Testis (tissue), 3 donors: ENCODE results near the gene RASSF8. TPM values are rescaled to one million over a fixed set of nuclear protein-coding genes. Genes with fewer than 3 reads are reported as not detected.

Experiments
- DNase-seq: peaks from one replicate; pipeline ENCODE4 v3.0.0-alpha.2; 2019
- H3K27ac ChIP-seq, 2 donors: fragments of 200-600 bp; sonication (generic); one replicate each; pipeline ENCODE4 v1.5.1; 2019
- H3K27me3 ChIP-seq: fragments of 200-600 bp; sonication (generic); one replicate; pipeline ENCODE4 v1.5.1; 2019
- H3K36me3 ChIP-seq: fragments of 200-600 bp; sonication (generic); one replicate; pipeline ENCODE4 v1.5.1; 2017; ENCODE audit warnings: low read depth; ENCODE audit errors: missing control alignments
- H3K4me1 ChIP-seq: fragments of 200-600 bp; sonication (generic); one replicate; pipeline ENCODE4 v1.5.1; 2019
- H3K4me3 ChIP-seq, 2 donors: fragments of 200-600 bp; sonication (generic); one replicate each; pipeline ENCODE4 v1.5.1; 2017 to 2019
- H3K9me3 ChIP-seq: fragments of 200-600 bp; sonication (generic); one replicate; pipeline ENCODE4 v1.5.1; 2017
- POLR2A ChIP-seq: fragments of 450-650 bp; IDR thresholded peaks from one replicate; pipeline ENCODE4 v1.6.1; 2017; ENCODE audit warnings: antibody characterized with exemption, mild to moderate bottlenecking, moderate library complexity
- WGBS, 2 donors: methylation state at CpG; one replicate each; pipeline ENCODE4 v1.1.5; 2018; 5-methylcytosine and 5-hydroxymethylcytosine counted together
- intact Hi-C: fragments of 100-400 bp; cut with DNase I; formaldehyde crosslinking; loops from one replicate; pipeline ENCODE4 v1.15.1; 2023; ENCODE audit warnings: low total_unique reads
- polyA plus RNA-seq: library from polyadenylated mRNA; stranded (reverse); fragments of 350-450 nt; fragmentation: Illumina TruSeq; extraction: RNeasy Lipid Tissue Mini Kit (QIAGEN cat#74804); gene quantifications from one replicate; pipeline ENCODE4 v1.2.3, GENCODE V29; 2014; ENCODE audit warnings: low read depth, low replicate concordance; ENCODE audit not compliant: insufficient read depth
- total RNA-seq, 2 donors: library from RNA; depleted of rRNA; stranded (reverse); fragments of >200 nt; gene quantifications; one replicate each; pipeline ENCODE4 v1.2.3, GENCODE V29; 2016
- TF ChIP-seq, protein P1 (sequence below), 3 experiments: fragments of 450-650 bp in 2 of 3; fragments of 200-600 bp in 1 of 3; sonication (generic) in 1 of 3; IDR thresholded peaks; one replicate each; pipeline ENCODE4 v1.5.1; 2016 to 2019; ENCODE audit warnings: antibody characterized with exemption in 3 of 3, mild to moderate bottlenecking in 2 of 3, moderate library complexity in 1 of 3

The RASSF8 gene
- total and polyA plus RNA-seq, 3 donors from 2014 or later, result 71.7 to 93.5 (median 90.0) TPM

DNA sequence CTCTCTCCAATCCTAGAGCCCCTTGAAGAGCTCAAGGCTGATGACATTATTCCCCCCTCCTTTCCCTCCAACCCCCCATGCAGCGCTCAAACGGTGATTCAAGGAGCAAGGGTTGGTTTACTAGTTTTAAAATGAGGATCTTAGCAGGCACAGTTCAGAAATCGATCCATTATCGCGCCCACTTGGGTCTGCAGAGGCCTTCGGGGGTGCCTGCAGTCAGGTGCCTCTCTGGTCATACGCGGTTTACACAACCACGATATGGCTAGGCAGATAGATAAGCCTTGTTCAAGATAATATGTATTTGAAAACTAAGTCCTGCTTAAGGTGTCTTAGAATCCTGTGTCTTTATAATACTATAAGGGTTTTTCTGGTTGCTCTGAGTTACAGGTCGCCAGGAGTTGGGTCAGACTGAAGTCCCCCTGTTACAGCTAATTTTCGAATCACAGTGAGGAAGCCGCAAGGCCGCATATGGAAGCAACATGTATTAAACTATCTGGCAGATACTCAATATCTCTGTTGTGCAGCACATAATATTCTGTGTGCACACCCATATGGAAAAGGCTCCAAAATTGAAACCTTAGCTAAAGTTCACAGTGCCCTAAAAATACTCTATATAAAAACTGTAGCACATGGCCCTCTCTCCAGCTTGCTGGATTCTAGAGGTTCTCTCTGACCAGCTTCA lies 156.4 kb downstream of the RASSF8 start:
- no peak for TF ChIP-seq POLR2A
- Histone ChIP-seq H3K27ac (peak overlapping the region; percentile 92 to 94), H3K27me3 (no peaks in the 10 kb centered on the region), H3K9me3 (no peaks in the 10 kb centered on the region), H3K4me3 (peak overlapping the region; percentile 65 to 77), H3K36me3 (no peaks in the 10 kb centered on the region), H3K4me1 (peaks cover 23% of the 10 kb centered on the region)
- intact Hi-C loops, result no loop called here
- DNase-seq, result no peak
- 9 to 14% methylated on average over 13 of the region's 13 CpGs for WGBS, 2 donors

- no peak overlapping the region for H3K4me3 ChIP-seq
- H3K27ac ChIP-seq, result peak overlapping the region in 1 of 2 donors; percentile 94
- DNase-seq, result no peak
- TF ChIP-seq POLR2A, result no peak
- TF ChIP-seq, protein P1, sequence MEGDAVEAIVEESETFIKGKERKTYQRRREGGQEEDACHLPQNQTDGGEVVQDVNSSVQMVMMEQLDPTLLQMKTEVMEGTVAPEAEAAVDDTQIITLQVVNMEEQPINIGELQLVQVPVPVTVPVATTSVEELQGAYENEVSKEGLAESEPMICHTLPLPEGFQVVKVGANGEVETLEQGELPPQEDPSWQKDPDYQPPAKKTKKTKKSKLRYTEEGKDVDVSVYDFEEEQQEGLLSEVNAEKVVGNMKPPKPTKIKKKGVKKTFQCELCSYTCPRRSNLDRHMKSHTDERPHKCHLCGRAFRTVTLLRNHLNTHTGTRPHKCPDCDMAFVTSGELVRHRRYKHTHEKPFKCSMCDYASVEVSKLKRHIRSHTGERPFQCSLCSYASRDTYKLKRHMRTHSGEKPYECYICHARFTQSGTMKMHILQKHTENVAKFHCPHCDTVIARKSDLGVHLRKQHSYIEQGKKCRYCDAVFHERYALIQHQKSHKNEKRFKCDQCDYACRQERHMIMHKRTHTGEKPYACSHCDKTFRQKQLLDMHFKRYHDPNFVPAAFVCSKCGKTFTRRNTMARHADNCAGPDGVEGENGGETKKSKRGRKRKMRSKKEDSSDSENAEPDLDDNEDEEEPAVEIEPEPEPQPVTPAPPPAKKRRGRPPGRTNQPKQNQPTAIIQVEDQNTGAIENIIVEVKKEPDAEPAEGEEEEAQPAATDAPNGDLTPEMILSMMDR (IDR thresholded peaks at IDR 0.05), result no peak
- intact Hi-C loops, result no loop called here
- 71 to 72% methylated on average over 6 of the region's 6 CpGs for WGBS, 2 donors
- H3K36me3 ChIP-seq, result no peaks in the 10 kb centered on the region
- H3K27me3 ChIP-seq, result no peaks in the 10 kb centered on the region
- H3K9me3 ChIP-seq, result no peaks in the 10 kb centered on the region
- H3K4me1 ChIP-seq, result peaks cover 29% of the 10 kb centered on the region
Measured at GRCh38 chr12:26116829-26117715, 158.6 kb downstream of the RASSF8 start.

DNA sequence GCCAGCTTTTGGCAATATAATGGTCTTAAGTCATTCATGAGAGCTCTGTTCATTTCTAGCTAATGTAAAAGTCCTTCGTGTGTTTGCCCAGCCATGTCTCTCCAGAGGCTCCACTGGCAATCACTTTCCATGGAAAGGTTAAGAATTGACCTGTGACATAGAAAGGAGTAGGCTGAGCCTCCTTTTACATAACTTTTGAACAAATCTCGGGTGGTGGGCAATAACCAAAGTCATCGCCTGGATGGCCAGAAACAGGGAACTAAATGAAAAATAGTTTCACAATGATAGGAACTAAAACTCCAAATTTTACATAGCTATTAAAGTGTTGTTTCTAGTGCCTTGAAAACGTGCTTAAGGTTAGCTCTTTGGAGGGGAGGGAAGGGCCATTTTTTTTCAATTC lies 159.8 kb downstream of the RASSF8 start:
- TF ChIP-seq, protein P1 (IDR thresholded peaks at IDR 0.05), result no peak
- no peak for TF ChIP-seq POLR2A
- Histone ChIP-seq H3K4me1 (peaks cover 29% of the 10 kb centered on the region), H3K27ac (peak overlapping the region in 1 of 2 donors; percentile 18), H3K9me3 (no peaks in the 10 kb centered on the region), H3K4me3 (no peak overlapping the region), H3K27me3 (no peaks in the 10 kb centered on the region), H3K36me3 (no peaks in the 10 kb centered on the region)
- 75% methylated on average over 4 of the region's 4 CpGs for WGBS, 2 donors
- intact Hi-C loops, result no loop called here
- no peak for DNase-seq

DNA sequence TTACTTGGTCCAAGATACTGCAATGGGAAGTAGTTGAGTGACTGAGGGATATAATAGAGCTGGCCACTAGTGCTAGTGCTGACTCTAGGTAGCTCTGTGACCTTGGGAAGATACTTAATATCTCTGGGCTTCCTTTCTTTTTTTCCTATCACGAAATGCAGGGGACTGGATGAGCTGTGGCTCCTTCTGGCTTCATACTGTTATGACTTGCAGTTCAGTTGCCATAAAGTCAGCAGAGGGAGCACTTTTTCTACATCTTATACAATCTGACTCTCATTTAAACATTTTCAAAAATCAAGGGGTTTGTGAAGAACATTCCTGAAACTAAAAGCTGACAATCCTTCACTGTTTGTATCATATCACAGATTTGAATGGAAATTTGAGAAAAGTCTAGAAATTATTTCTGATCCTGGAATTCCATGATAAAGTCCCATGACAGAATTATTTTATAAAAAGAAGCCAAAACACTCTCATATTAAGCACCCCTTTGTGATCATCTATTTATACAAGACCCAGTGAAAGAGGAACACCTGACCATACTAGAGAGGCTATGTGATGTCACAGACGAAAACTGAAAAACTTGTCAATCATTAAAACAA lies 161.0 kb downstream of the RASSF8 start:
- Histone ChIP-seq H3K27ac (peak overlapping the region; percentile 4 to 52), H3K36me3 (no peaks in the 10 kb centered on the region), H3K4me1 (peaks cover 29% of the 10 kb centered on the region), H3K27me3 (no peaks in the 10 kb centered on the region), H3K9me3 (no peaks in the 10 kb centered on the region), H3K4me3 (no peak overlapping the region)
- intact Hi-C loops, result no loop called here
- DNase-seq, result peak; percentile 59
- TF ChIP-seq POLR2A, result no peak
- TF ChIP-seq, protein P1 (IDR thresholded peaks at IDR 0.05), result peak; percentile 22 to 50 (median 47)
- 26 to 36% methylated on average over 2 of the region's 2 CpGs for WGBS, 2 donors
